Smooth muscle cell of the brain vasculature (primary cell): ENCODE results near the gene ABL1.
"Not testable (repeated sequence)": the region's sequence is repeated elsewhere in the genome, so short reads cannot be mapped to it uniquely, and the experiment has no call there.

ENCODE experiments used
- DNase-seq: peaks from one replicate; pipeline ENCODE4 v3.0.0-alpha.2; 2012; ENCODE audit warnings: low read depth, low spot score

The ABL1 gene

GRCh38 chr9:130847306-130848217, 12.5 kb downstream of the ABL1 start:
- no peak for DNase-seq

GRCh38 chr9:130848514-130848913, 13.5 kb downstream of the ABL1 start:
- DNase-seq, result not testable (repeated sequence)

- DNase-seq, result no peak
Observed at GRCh38 chr9:130849356-130849755, 14.3 kb downstream of the ABL1 start.

- no peak for DNase-seq
Observed at GRCh38 chr9:130852801-130853200, 17.7 kb downstream of the ABL1 start.

GRCh38 chr9:130854092-130854491, 19.0 kb downstream of the ABL1 start:
- no peak for DNase-seq

GRCh38 chr9:130854835-130855234, 19.8 kb downstream of the ABL1 start:
- DNase-seq, result no peak

GRCh38 chr9:130856474-130856873, 21.4 kb downstream of the ABL1 start:
- DNase-seq, result no peak

- DNase-seq, result no peak
Observed at GRCh38 chr9:130857864-130858738, 23.0 kb downstream of the ABL1 start.

- no peak for DNase-seq
Observed at GRCh38 chr9:130858739-130859705, 24.0 kb downstream of the ABL1 start.

GRCh38 chr9:130860458-130861316, 25.6 kb downstream of the ABL1 start:
- DNase-seq, result peak; percentile 83

- DNase-seq, result no peak
Observed at GRCh38 chr9:130861372-130862180, 26.5 kb downstream of the ABL1 start.

- no peak for DNase-seq
Observed at GRCh38 chr9:130862217-130862616, 27.2 kb downstream of the ABL1 start.

GRCh38 chr9:130862747-130863146, 27.7 kb downstream of the ABL1 start:
- no peak for DNase-seq

GRCh38 chr9:130864541-130864940, 29.5 kb downstream of the ABL1 start:
- DNase-seq, result no peak

GRCh38 chr9:130865921-130866320, 30.9 kb downstream of the ABL1 start:
- DNase-seq, result no peak

GRCh38 chr9:130866474-130866965, 31.5 kb downstream of the ABL1 start:
- DNase-seq, result no peak

GRCh38 chr9:130867556-130867955, 32.5 kb downstream of the ABL1 start:
- no peak for DNase-seq

- no peak for DNase-seq
Observed at GRCh38 chr9:130868230-130868629, 33.2 kb downstream of the ABL1 start.

- DNase-seq, result no peak
Observed at GRCh38 chr9:130869250-130869649, 34.2 kb downstream of the ABL1 start.
